NT2/D1 (cell line): Measurements from ENCODE around the gene MED15.

Experiments used
- SUZ12 ChIP-seq: IDR thresholded peaks from 2 replicates; pipeline ENCODE4 v1.6.1; 2011; ENCODE audit not compliant: insufficient read length, insufficient read depth; ENCODE audit errors: extremely low read depth
- YY1 ChIP-seq: IDR thresholded peaks from 2 replicates; pipeline ENCODE4 v1.6.1; 2011; ENCODE audit not compliant: insufficient read length, insufficient read depth
- ZNF274 ChIP-seq: IDR thresholded peaks from 2 replicates; pipeline ENCODE4 v1.6.1; 2011; ENCODE audit warnings: mild to moderate bottlenecking, low read depth, low read length

GRCh38 chr22:20567993-20568417 is 60.6 kb downstream of the MED15 start:
- TF ChIP-seq ZNF274 (no peak), YY1 (no peak), SUZ12 (no peak)
